HEK293 (cell line): ENCODE data around the gene GNPTAB.

Source experiments
- CTCF ChIA-PET: fragments of 350-600 bp; formaldehyde crosslinking; extraction: SDS; loops from one replicate; lab custom pipeline; 2021; ENCODE audit warnings: antibody characterized with exemption; lab: Yijun Ruan, JAX
- POLR2A ChIA-PET: fragments of 300-600 bp; formaldehyde crosslinking; extraction: SDS; loops from one replicate; lab custom pipeline; 2020; ENCODE audit warnings: antibody characterized with exemption, inconsistent platforms; lab: Yijun Ruan, JAX
- H3K27ac ChIP-seq: fragments of 200-500 bp; sonication (Bioruptor generic); 2 replicates; pipeline ENCODE4 v1.5.1; 2014; ENCODE audit warnings: low read depth, low read length, control low read depth, inconsistent platforms; ENCODE audit errors: extremely low read depth
- H3K36me3 ChIP-seq, 2 experiments: fragments of 200-500 bp in 1 of 2; sonication (Bioruptor generic) in 1 of 2; 1 replicate in 1 of 2; 2 replicates in 1 of 2; pipeline ENCODE4 v1.5.1; 2014 to 2017; ENCODE audit warnings: inconsistent platforms in 2 of 2, low read length in 2 of 2; ENCODE audit not compliant: control insufficient read depth in 2 of 2, insufficient read depth in 1 of 2
- H3K4me1 ChIP-seq: fragments of 200-500 bp; sonication (Bioruptor generic); 2 replicates; pipeline ENCODE4 v1.5.1; 2014; ENCODE audit warnings: mild to moderate bottlenecking, low read length, inconsistent platforms; ENCODE audit not compliant: control insufficient read depth, insufficient read depth
- H3K4me3 ChIP-seq: 2 replicates; pipeline ENCODE4 v1.5.1; 2011; ENCODE audit warnings: low read depth, mild to moderate bottlenecking, control low read depth, low read length, moderate library complexity
- H3K9me3 ChIP-seq: fragments of 200-500 bp; sonication (Bioruptor generic); 2 replicates; pipeline ENCODE4 v1.5.1; 2014; ENCODE audit warnings: low read depth, low read length, inconsistent platforms; ENCODE audit not compliant: control insufficient read depth, insufficient read depth
- PRDM10 ChIP-seq: fragments of 450-650 bp; formaldehyde crosslinking; IDR thresholded peaks from 2 replicates; pipeline ENCODE4 v1.5.1; 2016; ENCODE audit warnings: missing biosample characterization, missing genetic modification characterization
- SP2 ChIP-seq: fragments of 450-650 bp; formaldehyde crosslinking; IDR thresholded peaks from 2 replicates; pipeline ENCODE4 v1.5.1; 2016; ENCODE audit warnings: missing biosample characterization, missing genetic modification characterization
- ZBTB17 ChIP-seq: fragments of 450-650 bp; formaldehyde crosslinking; IDR thresholded peaks from 2 replicates; pipeline ENCODE4 v1.5.1; 2016; ENCODE audit warnings: missing biosample characterization, missing genetic modification characterization
- ZBTB48 ChIP-seq: fragments of 450-650 bp; formaldehyde crosslinking; IDR thresholded peaks from 2 replicates; pipeline ENCODE4 v1.5.1; 2016; ENCODE audit warnings: missing biosample characterization, missing genetic modification characterization
- ZNF335 ChIP-seq: fragments of 450-650 bp; formaldehyde crosslinking; conservative IDR thresholded peaks from 2 replicates; pipeline ENCODE4 v1.5.1; 2016; ENCODE audit warnings: missing biosample characterization, missing genetic modification characterization
- ZNF398 ChIP-seq: fragments of 450-650 bp; formaldehyde crosslinking; IDR thresholded peaks from 2 replicates; pipeline ENCODE4 v1.5.1; 2017; ENCODE audit warnings: missing biosample characterization, missing genetic modification characterization
- ZNF404 ChIP-seq: fragments of 450-650 bp; formaldehyde crosslinking; IDR thresholded peaks from 2 replicates; pipeline ENCODE4 v1.5.1; 2017; ENCODE audit warnings: missing biosample characterization, missing genetic modification characterization
- ZNF529 ChIP-seq: fragments of 450-650 bp; formaldehyde crosslinking; IDR thresholded peaks from 2 replicates; pipeline ENCODE4 v1.5.1; 2017; ENCODE audit warnings: missing genetic modification characterization, missing biosample characterization; ENCODE audit not compliant: insufficient replicate concordance
- ZNF596 ChIP-seq: fragments of 450-650 bp; IDR thresholded peaks from 2 replicates; pipeline ENCODE4 v1.5.0; 2018; ENCODE audit warnings: missing biosample characterization, mild to moderate bottlenecking, missing genetic modification characterization, moderate library complexity
- ZNF707 ChIP-seq: fragments of 450-650 bp; formaldehyde crosslinking; IDR thresholded peaks from 2 replicates; pipeline ENCODE4 v1.5.1; 2016; ENCODE audit warnings: missing biosample characterization, missing genetic modification characterization
- ZNF777 ChIP-seq: fragments of 450-650 bp; formaldehyde crosslinking; IDR thresholded peaks from 2 replicates; pipeline ENCODE4 v1.5.1; 2017; ENCODE audit warnings: missing biosample characterization, missing genetic modification characterization, borderline replicate concordance
- ZSCAN23 ChIP-seq: fragments of 450-650 bp; formaldehyde crosslinking; IDR thresholded peaks from 2 replicates; pipeline ENCODE4 v1.5.1; 2016; ENCODE audit warnings: missing biosample characterization, missing genetic modification characterization
- TF ChIP-seq, protein P1 (sequence below): fragments of 450-650 bp; formaldehyde crosslinking; IDR thresholded peaks from 2 replicates; pipeline ENCODE4 v1.5.1; 2016; ENCODE audit warnings: missing biosample characterization, missing genetic modification characterization, borderline replicate concordance
- TF ChIP-seq, protein P2 (sequence below): fragments of 450-650 bp; formaldehyde crosslinking; IDR thresholded peaks from 2 replicates; pipeline ENCODE4 v1.5.1; 2016; ENCODE audit warnings: missing biosample characterization, missing genetic modification characterization
- TF ChIP-seq, protein P3 (sequence below): fragments of 450-650 bp; formaldehyde crosslinking; IDR thresholded peaks from 2 replicates; pipeline ENCODE4 v1.5.1; 2016; ENCODE audit warnings: missing biosample characterization, missing genetic modification characterization
- TF ChIP-seq, protein P4 (sequence below): fragments of 450-650 bp; formaldehyde crosslinking; IDR thresholded peaks from 2 replicates; pipeline ENCODE4 v1.5.1; 2017; ENCODE audit warnings: missing biosample characterization, missing genetic modification characterization

GNPTAB gene

GRCh38 chr12:101855976-101856375 lies 25.2 kb upstream of the GNPTAB start:
- no peak overlapping the region for H3K4me3 ChIP-seq
- ChIA-PET POLR2A (no interaction called here), CTCF (interaction anchor here (0.7 to 2.2 kb wide), 4 partner anchors 13 to 813 kb away, joined by 4 to 9 read pairs (median 6); no protein-coding TSS in a partner anchor)
- no peaks in the 10 kb centered on the region; the same call in 1 of the 2 replicates for H3K4me1 ChIP-seq
- H3K36me3 ChIP-seq: no peaks in the 10 kb centered on the region
- TF ChIP-seq, protein P1, sequence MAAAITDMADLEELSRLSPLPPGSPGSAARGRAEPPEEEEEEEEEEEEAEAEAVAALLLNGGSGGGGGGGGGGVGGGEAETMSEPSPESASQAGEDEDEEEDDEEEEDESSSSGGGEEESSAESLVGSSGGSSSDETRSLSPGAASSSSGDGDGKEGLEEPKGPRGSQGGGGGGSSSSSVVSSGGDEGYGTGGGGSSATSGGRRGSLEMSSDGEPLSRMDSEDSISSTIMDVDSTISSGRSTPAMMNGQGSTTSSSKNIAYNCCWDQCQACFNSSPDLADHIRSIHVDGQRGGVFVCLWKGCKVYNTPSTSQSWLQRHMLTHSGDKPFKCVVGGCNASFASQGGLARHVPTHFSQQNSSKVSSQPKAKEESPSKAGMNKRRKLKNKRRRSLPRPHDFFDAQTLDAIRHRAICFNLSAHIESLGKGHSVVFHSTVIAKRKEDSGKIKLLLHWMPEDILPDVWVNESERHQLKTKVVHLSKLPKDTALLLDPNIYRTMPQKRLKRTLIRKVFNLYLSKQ (tag by site-specific recombination): no peak
- TF ChIP-seq, protein P2, sequence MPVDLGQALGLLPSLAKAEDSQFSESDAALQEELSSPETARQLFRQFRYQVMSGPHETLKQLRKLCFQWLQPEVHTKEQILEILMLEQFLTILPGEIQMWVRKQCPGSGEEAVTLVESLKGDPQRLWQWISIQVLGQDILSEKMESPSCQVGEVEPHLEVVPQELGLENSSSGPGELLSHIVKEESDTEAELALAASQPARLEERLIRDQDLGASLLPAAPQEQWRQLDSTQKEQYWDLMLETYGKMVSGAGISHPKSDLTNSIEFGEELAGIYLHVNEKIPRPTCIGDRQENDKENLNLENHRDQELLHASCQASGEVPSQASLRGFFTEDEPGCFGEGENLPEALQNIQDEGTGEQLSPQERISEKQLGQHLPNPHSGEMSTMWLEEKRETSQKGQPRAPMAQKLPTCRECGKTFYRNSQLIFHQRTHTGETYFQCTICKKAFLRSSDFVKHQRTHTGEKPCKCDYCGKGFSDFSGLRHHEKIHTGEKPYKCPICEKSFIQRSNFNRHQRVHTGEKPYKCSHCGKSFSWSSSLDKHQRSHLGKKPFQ: no peak
- no peak for TF ChIP-seq ZNF596 (tag by site-specific recombination)
- TF ChIP-seq, protein P3, sequence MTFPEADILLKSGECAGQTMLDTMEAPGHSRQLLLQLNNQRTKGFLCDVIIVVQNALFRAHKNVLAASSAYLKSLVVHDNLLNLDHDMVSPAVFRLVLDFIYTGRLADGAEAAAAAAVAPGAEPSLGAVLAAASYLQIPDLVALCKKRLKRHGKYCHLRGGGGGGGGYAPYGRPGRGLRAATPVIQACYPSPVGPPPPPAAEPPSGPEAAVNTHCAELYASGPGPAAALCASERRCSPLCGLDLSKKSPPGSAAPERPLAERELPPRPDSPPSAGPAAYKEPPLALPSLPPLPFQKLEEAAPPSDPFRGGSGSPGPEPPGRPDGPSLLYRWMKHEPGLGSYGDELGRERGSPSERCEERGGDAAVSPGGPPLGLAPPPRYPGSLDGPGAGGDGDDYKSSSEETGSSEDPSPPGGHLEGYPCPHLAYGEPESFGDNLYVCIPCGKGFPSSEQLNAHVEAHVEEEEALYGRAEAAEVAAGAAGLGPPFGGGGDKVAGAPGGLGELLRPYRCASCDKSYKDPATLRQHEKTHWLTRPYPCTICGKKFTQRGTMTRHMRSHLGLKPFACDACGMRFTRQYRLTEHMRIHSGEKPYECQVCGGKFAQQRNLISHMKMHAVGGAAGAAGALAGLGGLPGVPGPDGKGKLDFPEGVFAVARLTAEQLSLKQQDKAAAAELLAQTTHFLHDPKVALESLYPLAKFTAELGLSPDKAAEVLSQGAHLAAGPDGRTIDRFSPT (tag by site-specific recombination): no peak
- TF ChIP-seq ZNF707 (tag by site-specific recombination): no peak
- TF ChIP-seq SP2 (tag by site-specific recombination): no peak
- TF ChIP-seq, protein P4, sequence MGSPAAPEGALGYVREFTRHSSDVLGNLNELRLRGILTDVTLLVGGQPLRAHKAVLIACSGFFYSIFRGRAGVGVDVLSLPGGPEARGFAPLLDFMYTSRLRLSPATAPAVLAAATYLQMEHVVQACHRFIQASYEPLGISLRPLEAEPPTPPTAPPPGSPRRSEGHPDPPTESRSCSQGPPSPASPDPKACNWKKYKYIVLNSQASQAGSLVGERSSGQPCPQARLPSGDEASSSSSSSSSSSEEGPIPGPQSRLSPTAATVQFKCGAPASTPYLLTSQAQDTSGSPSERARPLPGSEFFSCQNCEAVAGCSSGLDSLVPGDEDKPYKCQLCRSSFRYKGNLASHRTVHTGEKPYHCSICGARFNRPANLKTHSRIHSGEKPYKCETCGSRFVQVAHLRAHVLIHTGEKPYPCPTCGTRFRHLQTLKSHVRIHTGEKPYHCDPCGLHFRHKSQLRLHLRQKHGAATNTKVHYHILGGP (tag by site-specific recombination): no peak
- TF ChIP-seq ZNF529: no peak
- TF ChIP-seq ZNF404 (tag by site-specific recombination): no peak
- H3K27ac ChIP-seq: no peak overlapping the region
- H3K9me3 ChIP-seq: no peaks in the 10 kb centered on the region

- H3K4me1 ChIP-seq: no peaks in the 10 kb centered on the region; the same call in 1 of the 2 replicates
- POLR2A ChIA-PET: no interaction called here
- H3K36me3 ChIP-seq: no peaks in the 10 kb centered on the region
- CTCF ChIA-PET: interaction anchor here (0.7 to 2.2 kb wide), 4 partner anchors 13 to 812 kb away, joined by 4 to 9 read pairs (median 6); no protein-coding TSS in a partner anchor
- peak; percentile 56 for TF ChIP-seq ZBTB48 (tag by site-specific recombination)
- no peak for TF ChIP-seq ZNF777 (tag by site-specific recombination)
- peak; percentile 54; the same call in 1 of the 2 replicates for TF ChIP-seq ZNF398 (tag by site-specific recombination)
- TF ChIP-seq PRDM10 (tag by site-specific recombination): peak; percentile 31; the same call in 1 of the 2 replicates
- TF ChIP-seq ZNF335: peak; percentile 41; the same call in 1 of the 2 replicates
- no peak for TF ChIP-seq ZSCAN23 (tag by site-specific recombination)
- TF ChIP-seq ZBTB17 (tag by site-specific recombination): peak; percentile 65
- no peak overlapping the region; the same call in 1 of the 2 replicates for H3K27ac ChIP-seq
- no peak overlapping the region for H3K4me3 ChIP-seq
- H3K9me3 ChIP-seq: no peaks in the 10 kb centered on the region
Observed at GRCh38 chr12:101855364-101855884, 24.7 kb upstream of the GNPTAB start.
